ENCODE measurements around the gene MARK2. TPM values are rescaled to one million over a fixed set of nuclear protein-coding genes. Genes with fewer than 3 reads are reported as not detected.

MARK2 gene
- total RNA-seq, 1 donor from 2014 or later, result 59.1 TPM

- DNase-seq (ENCODE audit: low spot score, unreplicated experiment), result no peak
- TF ChIP-seq, protein P1, sequence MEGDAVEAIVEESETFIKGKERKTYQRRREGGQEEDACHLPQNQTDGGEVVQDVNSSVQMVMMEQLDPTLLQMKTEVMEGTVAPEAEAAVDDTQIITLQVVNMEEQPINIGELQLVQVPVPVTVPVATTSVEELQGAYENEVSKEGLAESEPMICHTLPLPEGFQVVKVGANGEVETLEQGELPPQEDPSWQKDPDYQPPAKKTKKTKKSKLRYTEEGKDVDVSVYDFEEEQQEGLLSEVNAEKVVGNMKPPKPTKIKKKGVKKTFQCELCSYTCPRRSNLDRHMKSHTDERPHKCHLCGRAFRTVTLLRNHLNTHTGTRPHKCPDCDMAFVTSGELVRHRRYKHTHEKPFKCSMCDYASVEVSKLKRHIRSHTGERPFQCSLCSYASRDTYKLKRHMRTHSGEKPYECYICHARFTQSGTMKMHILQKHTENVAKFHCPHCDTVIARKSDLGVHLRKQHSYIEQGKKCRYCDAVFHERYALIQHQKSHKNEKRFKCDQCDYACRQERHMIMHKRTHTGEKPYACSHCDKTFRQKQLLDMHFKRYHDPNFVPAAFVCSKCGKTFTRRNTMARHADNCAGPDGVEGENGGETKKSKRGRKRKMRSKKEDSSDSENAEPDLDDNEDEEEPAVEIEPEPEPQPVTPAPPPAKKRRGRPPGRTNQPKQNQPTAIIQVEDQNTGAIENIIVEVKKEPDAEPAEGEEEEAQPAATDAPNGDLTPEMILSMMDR (IDR thresholded peaks at IDR 0.05; ENCODE audit: unreplicated experiment), result no peak
- H3K36me3 Mint-ChIP-seq (ENCODE audit: insufficient read depth), result peaks cover 4% of the 10 kb centered on the region
- no peaks in the 10 kb centered on the region for H3K27me3 Mint-ChIP-seq
- H3K27ac Mint-ChIP-seq, result peak overlapping the region; percentile 76
- peak overlapping the region; percentile 92 for H3K4me3 Mint-ChIP-seq (ENCODE audit: low read depth)
- H3K9me3 Mint-ChIP-seq (ENCODE audit: low read depth), result no peaks in the 10 kb centered on the region
- H3K4me1 Mint-ChIP-seq (ENCODE audit: low read depth), result peaks cover 51% of the 10 kb centered on the region
Observed at GRCh38 chr11:63841554-63841953, 2.6 kb downstream of the MARK2 start.

DNA sequence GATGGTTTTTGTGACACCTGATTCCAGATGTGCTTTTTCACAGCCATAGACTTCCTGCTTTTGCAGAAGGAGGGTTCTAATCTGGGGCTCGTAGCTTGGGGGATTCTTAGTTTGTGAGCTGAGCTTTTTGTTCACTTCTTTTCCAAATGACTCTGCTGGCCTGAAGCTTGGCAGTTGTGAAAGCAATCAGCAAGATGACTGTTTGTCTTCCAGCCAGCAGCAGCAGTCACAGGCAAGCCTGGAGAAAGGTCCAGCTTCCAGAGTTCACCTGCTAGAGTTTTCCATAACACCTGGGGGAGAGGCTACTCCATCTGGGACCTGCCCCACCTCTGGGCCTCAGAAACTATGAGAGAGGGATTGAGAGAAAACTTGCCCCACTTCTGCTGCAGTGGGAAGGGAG, 4.1 kb downstream of the MARK2 start:
- Mint-ChIP-seq H3K4me3 (ENCODE audit: low read depth) (peak overlapping the region; percentile 10), H3K27ac (peak overlapping the region; percentile 76), H3K36me3 (ENCODE audit: insufficient read depth) (peaks cover 7% of the 10 kb centered on the region), H3K27me3 (no peaks in the 10 kb centered on the region), H3K4me1 (ENCODE audit: low read depth) (peaks cover 60% of the 10 kb centered on the region), H3K9me3 (ENCODE audit: low read depth) (no peaks in the 10 kb centered on the region)
- DNase-seq (ENCODE audit: low spot score, unreplicated experiment), result no peak
- TF ChIP-seq, protein P1 (IDR thresholded peaks at IDR 0.05; ENCODE audit: unreplicated experiment), result no peak

GRCh38 chr11:63844836-63845235, 5.9 kb downstream of the MARK2 start:
- H3K36me3 Mint-ChIP-seq (ENCODE audit: insufficient read depth), result peaks cover 11% of the 10 kb centered on the region
- peak overlapping the region; percentile 31 for H3K27ac Mint-ChIP-seq
- H3K4me1 Mint-ChIP-seq (ENCODE audit: low read depth), result peaks cover 61% of the 10 kb centered on the region
- H3K4me3 Mint-ChIP-seq (ENCODE audit: low read depth), result no peak overlapping the region
- H3K27me3 Mint-ChIP-seq, result no peaks in the 10 kb centered on the region
- H3K9me3 Mint-ChIP-seq (ENCODE audit: low read depth), result no peaks in the 10 kb centered on the region
- TF ChIP-seq, protein P1 (IDR thresholded peaks at IDR 0.05; ENCODE audit: unreplicated experiment), result no peak
- no peak for DNase-seq (ENCODE audit: low spot score, unreplicated experiment)

DNA sequence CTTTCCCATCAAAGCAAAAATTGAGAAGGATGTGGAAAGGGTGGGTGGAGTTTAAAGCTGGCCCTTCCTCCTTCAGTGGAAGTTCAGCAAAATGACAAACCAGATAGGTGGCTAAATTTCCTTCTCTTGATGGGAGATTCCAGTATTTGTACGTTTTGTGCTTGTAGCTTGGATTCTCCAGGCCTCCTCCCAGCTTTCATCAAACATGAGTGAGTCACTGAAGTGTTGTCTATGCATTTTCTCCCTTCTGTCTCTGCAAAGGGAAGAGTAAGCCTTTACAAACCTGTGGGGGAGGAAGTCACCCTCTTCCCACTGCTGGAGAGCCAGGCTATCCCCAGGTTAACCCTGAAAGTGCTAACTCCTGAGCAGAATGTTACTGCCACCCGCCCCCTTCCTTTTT, 6.4 kb downstream of the MARK2 start:
- Mint-ChIP-seq H3K27ac (peak overlapping the region; percentile 52), H3K4me3 (ENCODE audit: low read depth) (no peak overlapping the region), H3K36me3 (ENCODE audit: insufficient read depth) (peaks cover 11% of the 10 kb centered on the region), H3K4me1 (ENCODE audit: low read depth) (peaks cover 57% of the 10 kb centered on the region), H3K9me3 (ENCODE audit: low read depth) (no peaks in the 10 kb centered on the region), H3K27me3 (no peaks in the 10 kb centered on the region)
- TF ChIP-seq, protein P1 (IDR thresholded peaks at IDR 0.05; ENCODE audit: unreplicated experiment), result no peak
- no peak for DNase-seq (ENCODE audit: low spot score, unreplicated experiment)

- TF ChIP-seq, protein P1 (IDR thresholded peaks at IDR 0.05; ENCODE audit: unreplicated experiment), result no peak
- Mint-ChIP-seq H3K36me3 (ENCODE audit: insufficient read depth) (peaks cover 15% of the 10 kb centered on the region), H3K27me3 (no peaks in the 10 kb centered on the region), H3K4me1 (ENCODE audit: low read depth) (peaks cover 54% of the 10 kb centered on the region), H3K27ac (peak overlapping the region; percentile 74), H3K4me3 (ENCODE audit: low read depth) (no peak overlapping the region), H3K9me3 (ENCODE audit: low read depth) (no peaks in the 10 kb centered on the region)
- DNase-seq (ENCODE audit: low spot score, unreplicated experiment), result no peak
Observed at GRCh38 chr11:63845911-63846310, 7.0 kb downstream of the MARK2 start.
